GM19035 (cell line): ENCODE data around the gene COL6A3.

Experiments
- ATAC-seq: cut with Tn5 transposase; IDR thresholded peaks from one replicate; pipeline ENCODE4 v1.9.1; 2021; ENCODE audit not compliant: unreplicated experiment

The COL6A3 gene

DNA sequence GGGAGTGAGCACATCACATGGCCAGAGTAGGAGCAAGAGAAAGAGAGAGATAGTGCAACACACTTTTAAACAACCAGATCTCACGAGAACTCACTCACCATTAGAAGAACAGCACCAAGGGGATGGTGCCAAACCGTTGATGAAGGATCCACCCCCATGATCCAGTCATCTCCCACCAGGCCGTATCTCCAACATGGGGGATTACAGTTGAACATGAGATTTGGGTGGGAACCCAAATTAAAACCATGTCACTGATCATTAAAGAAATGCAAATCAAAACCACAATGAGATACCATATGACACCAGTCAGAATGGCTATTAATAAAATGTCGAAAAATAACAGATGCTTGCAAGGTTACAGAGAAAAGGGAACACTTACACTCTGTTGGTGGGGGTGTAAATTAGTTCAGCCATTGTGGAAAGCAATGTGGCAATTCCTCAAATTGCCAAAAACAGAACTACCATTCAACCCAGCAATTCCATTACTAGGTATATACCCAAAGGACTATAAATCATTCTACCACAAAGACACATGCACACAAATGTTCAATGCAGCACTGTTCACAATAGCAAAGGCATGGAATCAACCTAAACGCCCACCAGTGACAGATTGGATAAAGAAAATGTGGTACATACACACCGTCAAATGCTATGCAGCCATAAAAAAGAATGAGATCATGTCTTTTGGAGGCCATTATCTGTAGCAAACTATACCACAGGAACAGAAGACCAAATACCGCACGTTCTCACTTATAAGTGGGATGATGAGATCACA is 137.1 kb downstream of the COL6A3 start:
- no peak for ATAC-seq
